Spleen (tissue), 11 donors: Measurements from ENCODE around the gene ZNF275. TPM values are rescaled to one million over a fixed set of nuclear protein-coding genes. Genes with fewer than 3 reads are reported as not detected.

Experiments used
- DNase-seq: peaks from one replicate; pipeline ENCODE4 v3.0.0-alpha.2; 2020
- H3K27ac ChIP-seq, 8 donors: fragments of 200-600 bp; sonication (generic) in 7 of 8; 1 replicate in 4 of 8; 2 replicates in 4 of 8; pipeline versions ENCODE4 v1.5.0 to v1.8.0; 2016 to 2021; ENCODE audit warnings: inconsistent platforms in 4 of 8, mild to moderate bottlenecking in 4 of 8, moderate library complexity in 1 of 8
- H3K27me3 ChIP-seq, 7 donors: fragments of 200-600 bp; sonication (generic) in 6 of 7; replicated peaks in 1 of 7; 1 replicate in 4 of 7; 2 replicates in 3 of 7; pipeline versions ENCODE4 v1.5.0 to v1.8.0; 2016 to 2021; ENCODE audit warnings: inconsistent platforms in 3 of 7, mild to moderate bottlenecking in 1 of 7
- H3K36me3 ChIP-seq, 6 donors: fragments of 200-600 bp; sonication (generic) in 5 of 6; 1 replicate in 4 of 6; 2 replicates in 2 of 6; pipeline versions ENCODE4 v1.5.0 to v1.8.0; 2016 to 2021; ENCODE audit warnings: inconsistent platforms in 2 of 6
- H3K4me1 ChIP-seq, 6 donors: fragments of 200-600 bp; sonication (generic) in 5 of 6; 1 replicate in 3 of 6; 2 replicates in 3 of 6; pipeline versions ENCODE4 v1.5.0 to v1.8.0; 2016 to 2021; ENCODE audit warnings: inconsistent platforms in 3 of 6
- H3K4me3 ChIP-seq, 8 donors: fragments of 200-600 bp; sonication (generic) in 7 of 8; 1 replicate in 4 of 8; 2 replicates in 4 of 8; pipeline versions ENCODE4 v1.5.0 to v1.8.0; 2016 to 2021; ENCODE audit warnings: inconsistent platforms in 4 of 8, mild to moderate bottlenecking in 4 of 8, moderate library complexity in 2 of 8
- H3K9me3 ChIP-seq, 8 donors: fragments of 200-600 bp; sonication (generic) in 7 of 8; 1 replicate in 4 of 8; 2 replicates in 4 of 8; pipeline versions ENCODE4 v1.5.0 to v1.8.0; 2016 to 2021; ENCODE audit warnings: inconsistent platforms in 4 of 8
- CTCF ChIP-seq, 11 experiments: fragments of 200-600 bp in 7 of 11; fragments of 450-650 bp in 4 of 11; sonication (generic) in 4 of 11; IDR thresholded peaks in 8 of 11; conservative IDR thresholded peaks in 3 of 11; 1 replicate in 7 of 11; 2 replicates in 4 of 11; pipeline versions ENCODE4 v1.4.0 to v1.8.0; 2016 to 2021; ENCODE audit warnings: antibody characterized with exemption in 11 of 11, inconsistent platforms in 4 of 11, mild to moderate bottlenecking in 1 of 11
- POLR2A ChIP-seq, 3 donors: fragments of 450-650 bp; IDR thresholded peaks; one replicate each; pipeline ENCODE4 v1.5.1; 2017; ENCODE audit warnings: antibody characterized with exemption in 3 of 3, mild to moderate bottlenecking in 1 of 3
- POLR2AphosphoS5 ChIP-seq, 3 donors: sonication (generic); formaldehyde crosslinking; IDR thresholded peaks; one replicate each; pipeline ENCODE4 v1.5.1; 2017; ENCODE audit warnings: antibody characterized with exemption in 3 of 3
- WGBS, 5 donors: extraction: QIAGEN DNeasy Blood & Tissue Kit in 3 of 5; methylation state at CpG; one replicate each; pipeline versions ENCODE4 v1.1.5 to v1.1.7; 2013 to 2018; 5-methylcytosine and 5-hydroxymethylcytosine counted together
- intact Hi-C: fragments of 100-400 bp; cut with DNase I; formaldehyde crosslinking; loops from one replicate; pipeline ENCODE4 v1.15.0; 2023; ENCODE audit warnings: low total_unique reads
- polyA plus RNA-seq, 3 donors: library from polyadenylated mRNA; stranded (reverse); fragments of 200-250 nt; gene quantifications; one replicate each; pipeline ENCODE4 v1.2.1, GENCODE V29; 2013
- total RNA-seq, 7 donors: library from RNA; depleted of rRNA in 3 of 7; stranded (reverse); fragments of >200 nt in 3 of 7; fragmentation: NEBNext Ultra II Directional in 4 of 7; extraction: Animal tissue kit (Norgen Biotek cat#: 25700) in 4 of 7; gene quantifications; one replicate each; pipeline versions ENCODE4 v1.1.0 to v1.2.1, GENCODE V29; 2016 to 2021
- donor health status: healthy with polysubstance abuse.
- donor health status: DM: no; HTN: no; CAD: no; lungs with moderate emphysema.
- donor health status: DM: no; HTN: no; CAD: no.
- donor health status: Bipolar disorder and iron deficiency.
- donor health status: healthy.
- donor health status: DM: no; HTN: no; CAD: no.
- donor health status: DM: yes; HTN: yes; CAD: no.

The ZNF275 gene
- total and polyA plus RNA-seq, 10 donors = 2.9 to 33.8 (median 22.8) TPM

- TF ChIP-seq POLR2A (IDR thresholded peaks at IDR 0.05) (no peak), POLR2AphosphoS5 (IDR thresholded peaks at IDR 0.05) (no peak), CTCF (IDR thresholded peaks at IDR 0.05 in 8 of 11, conservative IDR thresholded peaks at IDR 0.05 in 3 of 11) (no peak)
- WGBS, 5 donors = 69 to 83% (median 79%) methylated on average over 5 to 9 of the region's 9 CpGs
- H3K27me3 ChIP-seq = peaks cover 0 to 20% (median 0%) of the 10 kb centered on the region in 7 donors
- no peak overlapping the region for H3K27ac ChIP-seq
- intact Hi-C loops = no loop called here
- no peaks in the 10 kb centered on the region for H3K9me3 ChIP-seq
- no peak overlapping the region for H3K4me3 ChIP-seq
- no peaks in the 10 kb centered on the region for H3K36me3 ChIP-seq
- no peaks in the 10 kb centered on the region for H3K4me1 ChIP-seq
- DNase-seq = no peak
These were observed 28.8 kb upstream of the ZNF275 start for GRCh38 chrX:153304988-153305736.

GRCh38 chrX:153305972-153306371 lies 28.0 kb upstream of the ZNF275 start:
- Histone ChIP-seq H3K27ac (no peak overlapping the region), H3K27me3 (peaks cover 0 to 20% (median 0%) of the 10 kb centered on the region in 7 donors), H3K9me3 (no peaks in the 10 kb centered on the region), H3K36me3 (no peaks in the 10 kb centered on the region), H3K4me3 (no peak overlapping the region), H3K4me1 (no peaks in the 10 kb centered on the region)
- 82 to 97% (median 91%) methylated on average over 3 of the region's 3 CpGs for WGBS, 5 donors
- DNase-seq = no peak
- intact Hi-C loops = no loop called here
- TF ChIP-seq CTCF (IDR thresholded peaks at IDR 0.05 in 8 of 11, conservative IDR thresholded peaks at IDR 0.05 in 3 of 11) = no peak
- TF ChIP-seq POLR2AphosphoS5 (IDR thresholded peaks at IDR 0.05) = no peak
- TF ChIP-seq POLR2A (IDR thresholded peaks at IDR 0.05) = no peak

- WGBS, 5 donors = 79 to 90% (median 82%) methylated on average over 1 to 17 of the region's 17 CpGs
- Histone ChIP-seq H3K9me3 (no peaks in the 10 kb centered on the region), H3K4me1 (no peaks in the 10 kb centered on the region), H3K27ac (no peak overlapping the region), H3K36me3 (no peaks in the 10 kb centered on the region), H3K4me3 (no peak overlapping the region), H3K27me3 (peaks cover 0 to 20% (median 0%) of the 10 kb centered on the region in 7 donors)
- intact Hi-C loops = no loop called here
- no peak for DNase-seq
- TF ChIP-seq POLR2A (IDR thresholded peaks at IDR 0.05) (no peak), POLR2AphosphoS5 (IDR thresholded peaks at IDR 0.05) (no peak), CTCF (IDR thresholded peaks at IDR 0.05 in 8 of 11, conservative IDR thresholded peaks at IDR 0.05 in 3 of 11) (no peak)
These were observed 27.3 kb upstream of the ZNF275 start for GRCh38 chrX:153306527-153307115.
